Lung (tissue), 12 donors: ENCODE results near the gene LARGE1. TPM values are rescaled to one million over a fixed set of nuclear protein-coding genes. Genes with fewer than 3 reads are reported as not detected.

Experiments
- ATAC-seq: fragments of 200-7000 bp; cut with Tn5 transposase; one replicate; pipeline ENCODE4 v1.9.1; 2020; ENCODE audit warnings: moderate number of reproducible peaks; ENCODE audit not compliant: insufficient read depth, low FRiP score
- DNase-seq, 3 donors: peaks; one replicate each; pipeline ENCODE4 v3.0.0-alpha.2; 2013 to 2017
- H3K27ac ChIP-seq, 2 donors: one replicate each; pipeline ENCODE4 v1.5.1; 2013; ENCODE audit warnings: mild to moderate bottlenecking in 2 of 2, moderate library complexity in 2 of 2, control low read depth in 1 of 2, inconsistent platforms in 1 of 2, low read depth in 1 of 2, low read length in 1 of 2
- H3K27me3 ChIP-seq, 3 donors: one replicate each; pipeline ENCODE4 v1.5.1; 2013; ENCODE audit warnings: low read length in 2 of 3; ENCODE audit not compliant: control insufficient read depth in 3 of 3, insufficient read depth in 3 of 3
- H3K36me3 ChIP-seq, 4 donors: one replicate each; pipeline ENCODE4 v1.5.1; 2013; ENCODE audit warnings: low read length in 4 of 4, mild to moderate bottlenecking in 1 of 4, moderate library complexity in 1 of 4; ENCODE audit not compliant: control insufficient read depth in 4 of 4, insufficient read depth in 4 of 4
- H3K4me1 ChIP-seq, 5 donors: one replicate each; pipeline ENCODE4 v1.5.1; 2013; ENCODE audit warnings: low read length in 5 of 5, mild to moderate bottlenecking in 2 of 5, moderate library complexity in 1 of 5; ENCODE audit not compliant: control insufficient read depth in 5 of 5, insufficient read depth in 5 of 5
- H3K4me3 ChIP-seq: one replicate; pipeline ENCODE4 v1.5.1; 2013; ENCODE audit warnings: mild to moderate bottlenecking, control low read depth, moderate library complexity
- H3K9ac ChIP-seq, 2 donors: one replicate each; pipeline ENCODE4 v1.5.1; 2013; ENCODE audit warnings: low read length in 2 of 2, control low read depth in 1 of 2; ENCODE audit not compliant: insufficient read depth in 1 of 2
- H3K9me3 ChIP-seq, 4 donors: one replicate each; pipeline ENCODE4 v1.5.1; 2013; ENCODE audit warnings: low read length in 3 of 4, mild to moderate bottlenecking in 1 of 4, moderate library complexity in 1 of 4; ENCODE audit not compliant: control insufficient read depth in 4 of 4, insufficient read depth in 3 of 4
- WGBS, 2 donors: extraction: QIAGEN DNeasy Blood & Tissue Kit; methylation state at CpG; one replicate each; pipeline ENCODE4 v1.1.7; 2013; 5-methylcytosine and 5-hydroxymethylcytosine counted together
- polyA plus RNA-seq, 2 donors: library from polyadenylated mRNA; stranded (reverse); fragments of 200-250 nt; gene quantifications; one replicate each; pipeline ENCODE4 v1.2.1, GENCODE V29; 2013
- total RNA-seq, 2 donors: library from RNA; depleted of rRNA in 1 of 2; stranded (reverse); fragments of >200 nt in 1 of 2; gene quantifications; one replicate each; pipeline ENCODE4 v1.2.1, GENCODE V29; 2014 to 2021
- TF ChIP-seq, protein P1 (sequence below): IDR thresholded peaks from 2 replicates; pipeline ENCODE4 v1.5.1; 2012; ENCODE audit warnings: mild to moderate bottlenecking; ENCODE audit errors: control extremely low read depth, extremely low read depth
- donor health status: control.
- donor health status: control.
- donor health status: Bipolar disorder and iron deficiency.
- donor health status: healthy.
- donor health status: DM: yes; HTN: yes; CAD: no.

LARGE1 gene
- total and polyA plus RNA-seq, 4 donors: 2.9 to 41.1 (median 15.4) TPM

DNA sequence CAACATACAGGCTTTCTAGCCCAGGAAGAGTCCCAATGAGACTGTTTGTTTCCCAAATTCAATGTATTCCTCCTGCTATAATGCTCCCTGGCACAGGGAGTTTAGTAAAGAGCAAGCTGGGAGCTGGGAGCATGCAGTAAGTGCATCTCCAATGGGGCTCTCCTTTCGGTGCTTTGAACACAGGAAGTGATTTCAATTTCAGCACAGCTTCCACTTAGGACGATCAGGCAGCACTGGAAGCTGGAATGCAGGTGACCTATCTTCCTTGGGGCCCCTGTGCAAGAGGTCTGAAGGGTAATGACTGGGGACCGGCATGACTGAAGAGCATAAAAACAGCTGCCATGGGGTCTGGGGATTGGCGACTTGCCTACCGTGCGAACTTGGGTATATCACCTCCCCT is 76.0 kb downstream of the LARGE1 start:
- H3K4me3 ChIP-seq: no peak overlapping the region
- H3K4me1 ChIP-seq: peaks cover 0 to 33% (median 0%) of the 10 kb centered on the region in 5 donors
- TF ChIP-seq, protein P1, sequence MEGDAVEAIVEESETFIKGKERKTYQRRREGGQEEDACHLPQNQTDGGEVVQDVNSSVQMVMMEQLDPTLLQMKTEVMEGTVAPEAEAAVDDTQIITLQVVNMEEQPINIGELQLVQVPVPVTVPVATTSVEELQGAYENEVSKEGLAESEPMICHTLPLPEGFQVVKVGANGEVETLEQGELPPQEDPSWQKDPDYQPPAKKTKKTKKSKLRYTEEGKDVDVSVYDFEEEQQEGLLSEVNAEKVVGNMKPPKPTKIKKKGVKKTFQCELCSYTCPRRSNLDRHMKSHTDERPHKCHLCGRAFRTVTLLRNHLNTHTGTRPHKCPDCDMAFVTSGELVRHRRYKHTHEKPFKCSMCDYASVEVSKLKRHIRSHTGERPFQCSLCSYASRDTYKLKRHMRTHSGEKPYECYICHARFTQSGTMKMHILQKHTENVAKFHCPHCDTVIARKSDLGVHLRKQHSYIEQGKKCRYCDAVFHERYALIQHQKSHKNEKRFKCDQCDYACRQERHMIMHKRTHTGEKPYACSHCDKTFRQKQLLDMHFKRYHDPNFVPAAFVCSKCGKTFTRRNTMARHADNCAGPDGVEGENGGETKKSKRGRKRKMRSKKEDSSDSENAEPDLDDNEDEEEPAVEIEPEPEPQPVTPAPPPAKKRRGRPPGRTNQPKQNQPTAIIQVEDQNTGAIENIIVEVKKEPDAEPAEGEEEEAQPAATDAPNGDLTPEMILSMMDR: no peak
- no peaks in the 10 kb centered on the region for H3K9me3 ChIP-seq
- H3K27ac ChIP-seq: no peak overlapping the region
- ATAC-seq: no peak
- WGBS, 2 donors: 41 to 52% methylated on average over 6 of the region's 6 CpGs
- DNase-seq: no peak
- no peaks in the 10 kb centered on the region for H3K27me3 ChIP-seq
- no peaks in the 10 kb centered on the region for H3K36me3 ChIP-seq
- H3K9ac ChIP-seq: no peak overlapping the region

DNA sequence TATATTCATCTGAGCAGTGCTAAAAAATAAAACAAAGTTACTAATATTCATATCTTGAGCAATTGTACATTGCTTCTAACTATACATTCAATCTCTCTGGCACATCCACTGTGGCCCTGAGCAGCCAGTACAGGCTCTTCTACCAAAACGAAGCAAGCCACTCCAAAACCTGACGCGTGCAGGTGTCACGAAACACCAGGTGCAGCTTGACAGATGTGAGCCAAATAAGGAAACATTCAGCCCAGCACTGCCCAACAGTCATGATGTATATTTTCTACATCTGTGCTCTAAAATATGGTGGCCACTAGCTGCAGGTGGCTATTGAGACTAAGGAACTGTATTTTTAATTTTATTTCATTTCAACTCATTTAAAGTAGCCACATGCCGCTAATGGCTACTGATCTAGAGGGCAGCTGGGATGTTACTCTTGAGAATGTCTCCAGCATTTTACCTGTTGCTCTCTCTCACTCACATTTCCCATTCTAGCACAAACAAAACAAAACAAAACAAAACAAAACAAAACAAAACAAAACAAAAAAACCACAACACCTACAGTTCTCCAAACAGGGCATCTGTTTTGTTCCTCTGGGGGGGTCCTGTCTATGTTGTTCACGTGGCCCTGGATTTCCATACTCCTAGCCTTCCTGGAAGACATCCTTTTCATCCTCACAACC is 77.7 kb downstream of the LARGE1 start:
- TF ChIP-seq, protein P1: no peak
- Histone ChIP-seq H3K27me3 (no peaks in the 10 kb centered on the region), H3K36me3 (no peaks in the 10 kb centered on the region), H3K27ac (no peak overlapping the region), H3K4me1 (peaks cover 0 to 21% (median 4%) of the 10 kb centered on the region in 5 donors), H3K4me3 (no peak overlapping the region), H3K9ac (no peak overlapping the region), H3K9me3 (no peaks in the 10 kb centered on the region)
- 83 to 94% methylated on average over 6 of the region's 6 CpGs for WGBS, 2 donors
- DNase-seq: no peak
- ATAC-seq: no peak

DNA sequence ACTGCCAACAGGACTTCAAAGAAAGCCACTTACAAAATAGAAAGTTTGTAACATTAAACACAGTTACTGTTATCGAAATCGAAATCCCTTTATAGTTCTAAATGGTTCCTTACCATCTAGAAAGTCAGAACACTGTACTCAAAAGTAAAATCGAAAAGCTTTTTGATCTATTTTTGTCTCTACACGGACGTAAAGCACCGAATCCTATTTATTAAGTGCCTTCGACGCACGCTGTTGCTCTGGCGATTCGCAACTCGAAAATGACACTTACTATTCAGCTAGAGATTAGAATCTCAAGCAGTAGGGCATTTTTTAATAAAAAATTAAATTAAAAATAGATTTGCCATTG is 78.3 kb downstream of the LARGE1 start:
- 75 to 82% methylated on average over 12 of the region's 12 CpGs for WGBS, 2 donors
- ATAC-seq: no peak
- TF ChIP-seq, protein P1: no peak

More for the DNA sequence above, 78.3 kb downstream of the LARGE1 start:
- Histone ChIP-seq H3K9me3 (no peaks in the 10 kb centered on the region), H3K36me3 (no peaks in the 10 kb centered on the region), H3K9ac (no peak overlapping the region), H3K4me3 (no peak overlapping the region), H3K4me1 (peaks cover 0 to 24% (median 6%) of the 10 kb centered on the region in 5 donors), H3K27me3 (no peaks in the 10 kb centered on the region), H3K27ac (peak overlapping the region in 1 of 2 donors; percentile 80)
- DNase-seq: no peak
